IPS DF 19.7 (cell line): ENCODE measurements around the gene C2CD5.

ENCODE experiments used
- DNase-seq: peaks from one replicate; pipeline ENCODE4 v3.0.0-alpha.2; 2013; ENCODE audit warnings: low read depth, low spot score

C2CD5 gene

GRCh38 chr12:22416801-22417200 is 127.5 kb downstream of the C2CD5 start:
- no peak for DNase-seq

- no peak for DNase-seq
Observed at GRCh38 chr12:22415342-22416309, 128.7 kb downstream of the C2CD5 start.

GRCh38 chr12:22414742-22415141 is 129.6 kb downstream of the C2CD5 start:
- DNase-seq = no peak

- no peak for DNase-seq
Observed at GRCh38 chr12:22413592-22413991, 130.8 kb downstream of the C2CD5 start.

GRCh38 chr12:22412581-22412980 is 131.8 kb downstream of the C2CD5 start:
- DNase-seq = no peak

GRCh38 chr12:22410486-22410885 is 133.9 kb downstream of the C2CD5 start:
- DNase-seq = no peak

- no peak for DNase-seq
Observed at GRCh38 chr12:22409377-22410164, 134.8 kb downstream of the C2CD5 start.

GRCh38 chr12:22408610-22409376 is 135.5 kb downstream of the C2CD5 start:
- no peak for DNase-seq

GRCh38 chr12:22407397-22407796 is 136.9 kb downstream of the C2CD5 start:
- no peak for DNase-seq

- no peak for DNase-seq
Observed at GRCh38 chr12:22406627-22407026, 137.7 kb downstream of the C2CD5 start.

GRCh38 chr12:22399464-22400180 is 144.7 kb downstream of the C2CD5 start:
- DNase-seq = no peak
